ENCODE data around the gene MRC2. TPM values are rescaled to one million over a fixed set of nuclear protein-coding genes. Genes with fewer than 3 reads are reported as not detected.

The MRC2 gene
- total RNA-seq, 2 experiments from 2014 or later = 11.2 to 12.5 TPM

DNA sequence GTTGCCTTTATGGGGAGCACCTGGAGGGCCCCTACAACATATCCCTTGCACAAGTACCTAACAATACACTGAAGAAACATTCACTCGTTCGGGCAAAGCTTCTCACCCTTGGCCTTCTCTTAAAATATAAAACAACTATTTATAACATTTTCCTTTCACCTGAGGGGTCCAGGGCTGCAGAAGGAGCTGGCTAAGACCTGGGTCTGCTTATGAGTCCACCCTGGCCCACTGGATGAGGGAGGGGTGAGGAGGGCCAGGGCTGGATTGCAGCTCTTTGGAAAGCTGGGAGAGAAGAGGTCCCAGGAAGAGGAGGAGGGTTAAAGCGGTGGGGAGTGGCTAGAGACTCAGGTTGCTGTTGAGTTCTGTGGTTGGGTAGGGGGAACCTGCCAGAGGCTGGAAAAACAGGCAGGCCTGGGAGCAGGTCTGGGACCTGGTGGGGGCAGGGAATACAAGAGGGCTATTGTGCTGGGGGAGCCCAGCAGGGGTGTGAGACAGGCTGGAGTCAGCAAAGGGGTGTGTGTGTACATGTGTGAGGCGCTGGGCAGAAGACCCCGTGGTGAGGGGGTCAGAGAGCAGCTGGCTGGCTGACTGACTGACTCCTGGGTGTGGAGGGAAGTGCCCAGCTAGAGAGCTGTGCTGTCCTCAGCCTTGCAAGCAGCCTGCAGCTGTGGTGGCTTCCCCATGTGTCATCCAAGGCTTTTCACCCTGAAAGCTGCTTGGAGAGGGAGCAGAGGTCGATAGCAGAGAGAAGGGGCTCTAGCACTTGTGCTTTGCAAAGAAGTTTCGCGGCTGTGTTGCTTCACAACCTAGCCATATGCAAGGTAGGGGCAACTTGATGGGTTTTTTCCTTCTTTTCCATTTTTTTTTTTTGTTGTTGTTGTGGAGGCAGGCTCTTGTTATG is 10.2 kb upstream of the MRC2 start:
- Mint-ChIP-seq H3K9me3 (no peaks in the 10 kb centered on the region), H3K4me1 (ENCODE audit: low read depth) (peaks cover under 1% of the 10 kb centered on the region), H3K36me3 (peaks cover 8% of the 10 kb centered on the region), H3K4me3 (no peak overlapping the region), H3K27me3 (no peaks in the 10 kb centered on the region), H3K27ac (no peak overlapping the region)
- DNase-seq = no peak
- intact Hi-C loops (cut with micrococcal nuclease) = no loop called here
- ChIA-PET POLR2A (no interaction called here), CTCF (no interaction called here)

GRCh38 chr17:62617894-62618472 is 9.5 kb upstream of the MRC2 start:
- ChIA-PET CTCF (no interaction called here), POLR2A (no interaction called here)
- no peak for DNase-seq
- Mint-ChIP-seq H3K4me1 (ENCODE audit: low read depth) (no peaks in the 10 kb centered on the region), H3K4me3 (no peak overlapping the region), H3K36me3 (peaks cover 7% of the 10 kb centered on the region), H3K9me3 (no peaks in the 10 kb centered on the region), H3K27ac (no peak overlapping the region), H3K27me3 (no peaks in the 10 kb centered on the region)
- intact Hi-C loops (cut with micrococcal nuclease) = no loop called here

- CTCF ChIA-PET = interaction anchor here (1.1 kb wide), 1 partner anchor 10 kb away, joined by 3 read pairs; no protein-coding TSS in a partner anchor
- H3K4me1 Mint-ChIP-seq (ENCODE audit: low read depth) = no peaks in the 10 kb centered on the region
- H3K27me3 Mint-ChIP-seq = no peaks in the 10 kb centered on the region
- peaks cover 5% of the 10 kb centered on the region for H3K36me3 Mint-ChIP-seq
- no peak overlapping the region for H3K27ac Mint-ChIP-seq
- H3K9me3 Mint-ChIP-seq = no peaks in the 10 kb centered on the region
- POLR2A ChIA-PET = no interaction called here
- H3K4me3 Mint-ChIP-seq = no peak overlapping the region
- DNase-seq = no peak
- intact Hi-C loops (cut with micrococcal nuclease) = no loop called here
These were observed 8.6 kb upstream of the MRC2 start for GRCh38 chr17:62618647-62619416.

DNA sequence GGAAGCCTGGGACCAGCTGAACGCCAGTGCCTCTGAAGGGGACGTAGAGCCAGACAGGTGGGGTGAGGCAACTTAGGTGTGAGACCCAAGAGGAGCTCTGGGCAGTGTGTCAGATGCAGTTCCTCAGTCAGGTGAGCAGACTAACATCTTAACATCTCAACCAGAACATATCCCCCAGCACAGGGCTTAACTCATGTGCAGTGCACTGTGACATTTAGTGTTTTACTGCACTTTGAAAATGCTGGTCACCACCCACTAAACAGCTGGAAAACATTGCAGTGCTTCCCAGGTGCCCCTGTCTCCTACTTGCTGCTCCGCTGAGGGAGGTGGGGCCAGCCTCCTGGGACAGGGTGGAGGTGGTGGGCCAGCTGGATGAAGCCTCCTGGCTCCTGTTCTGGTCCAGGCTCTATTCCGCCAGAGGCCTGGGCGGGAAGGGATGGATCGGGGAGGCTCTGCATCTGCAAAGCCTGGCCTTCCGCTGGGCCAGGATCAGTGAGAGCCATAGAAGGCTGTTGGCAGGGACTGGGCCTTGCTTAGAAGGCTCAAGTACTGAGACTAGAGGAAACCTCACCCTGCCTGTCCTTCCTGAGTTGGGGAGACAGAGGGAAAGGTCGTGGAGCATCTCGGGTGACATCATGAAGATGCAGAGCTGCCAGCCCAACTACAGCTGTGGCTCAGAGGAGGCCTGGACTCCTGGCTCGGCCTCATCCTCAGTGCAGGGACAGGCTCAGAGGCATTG is 7.9 kb upstream of the MRC2 start:
- CTCF ChIA-PET = interaction anchor here (1.1 kb wide), 1 partner anchor 9 kb away, joined by 3 read pairs; no protein-coding TSS in a partner anchor
- intact Hi-C loops (cut with micrococcal nuclease) = no loop called here

GRCh38 chr17:62621223-62621622 is 6.2 kb upstream of the MRC2 start:
- Mint-ChIP-seq H3K9me3 (no peaks in the 10 kb centered on the region), H3K27me3 (peaks cover 2% of the 10 kb centered on the region), H3K4me3 (no peak overlapping the region), H3K27ac (no peak overlapping the region), H3K36me3 (peaks cover 1% of the 10 kb centered on the region), H3K4me1 (ENCODE audit: low read depth) (no peaks in the 10 kb centered on the region)
- DNase-seq = no peak
- intact Hi-C loops (cut with micrococcal nuclease) = no loop called here
- ChIA-PET CTCF (no interaction called here), POLR2A (no interaction called here)

More for the DNA sequence above, 7.9 kb upstream of the MRC2 start:
- Mint-ChIP-seq H3K36me3 (peaks cover 1% of the 10 kb centered on the region), H3K27ac (no peak overlapping the region), H3K4me3 (no peak overlapping the region), H3K27me3 (no peaks in the 10 kb centered on the region), H3K4me1 (ENCODE audit: low read depth) (no peaks in the 10 kb centered on the region), H3K9me3 (no peaks in the 10 kb centered on the region)
- DNase-seq = no peak
- POLR2A ChIA-PET = interaction anchor here (0.6 kb wide), 1 partner anchor 1191 kb away, joined by 3 read pairs; no protein-coding TSS in a partner anchor

GRCh38 chr17:62625184-62625869 is 2.1 kb upstream of the MRC2 start:
- CTCF ChIA-PET = no interaction called here
- intact Hi-C loops (cut with micrococcal nuclease) = no loop called here

DNA sequence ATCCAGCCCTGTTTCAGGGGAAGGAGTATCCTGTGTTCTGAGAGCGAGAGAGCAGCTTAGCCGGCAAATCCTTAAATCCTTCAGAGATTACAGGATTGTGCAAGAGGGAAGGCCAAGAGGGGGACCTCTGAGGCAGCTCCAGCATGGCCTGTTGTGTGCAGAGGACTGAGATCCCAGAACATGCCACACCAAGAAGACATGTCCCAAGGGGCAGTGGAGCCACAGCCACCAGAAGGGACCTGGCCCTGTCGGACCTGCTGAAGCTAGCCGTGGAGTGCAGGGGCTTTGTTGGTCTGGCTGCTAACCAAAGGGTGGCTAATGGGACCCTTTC is 1.6 kb upstream of the MRC2 start:
- intact Hi-C loops (cut with micrococcal nuclease) = no loop called here
- Mint-ChIP-seq H3K27ac (no peak overlapping the region), H3K9me3 (no peaks in the 10 kb centered on the region), H3K4me1 (ENCODE audit: low read depth) (peaks cover 15% of the 10 kb centered on the region), H3K27me3 (peaks cover 13% of the 10 kb centered on the region), H3K4me3 (no peak overlapping the region), H3K36me3 (peaks cover 4% of the 10 kb centered on the region)
- ChIA-PET CTCF (no interaction called here), POLR2A (no interaction called here)
- no peak for DNase-seq

More at GRCh38 chr17:62625184-62625869, 2.1 kb upstream of the MRC2 start:
- H3K27ac Mint-ChIP-seq = no peak overlapping the region
- H3K4me3 Mint-ChIP-seq = no peak overlapping the region
- POLR2A ChIA-PET = no interaction called here
- peaks cover 4% of the 10 kb centered on the region for H3K36me3 Mint-ChIP-seq
- H3K27me3 Mint-ChIP-seq = peaks cover 13% of the 10 kb centered on the region
- no peak for DNase-seq
- H3K9me3 Mint-ChIP-seq = no peaks in the 10 kb centered on the region
- peaks cover 15% of the 10 kb centered on the region for H3K4me1 Mint-ChIP-seq (ENCODE audit: low read depth)

DNA sequence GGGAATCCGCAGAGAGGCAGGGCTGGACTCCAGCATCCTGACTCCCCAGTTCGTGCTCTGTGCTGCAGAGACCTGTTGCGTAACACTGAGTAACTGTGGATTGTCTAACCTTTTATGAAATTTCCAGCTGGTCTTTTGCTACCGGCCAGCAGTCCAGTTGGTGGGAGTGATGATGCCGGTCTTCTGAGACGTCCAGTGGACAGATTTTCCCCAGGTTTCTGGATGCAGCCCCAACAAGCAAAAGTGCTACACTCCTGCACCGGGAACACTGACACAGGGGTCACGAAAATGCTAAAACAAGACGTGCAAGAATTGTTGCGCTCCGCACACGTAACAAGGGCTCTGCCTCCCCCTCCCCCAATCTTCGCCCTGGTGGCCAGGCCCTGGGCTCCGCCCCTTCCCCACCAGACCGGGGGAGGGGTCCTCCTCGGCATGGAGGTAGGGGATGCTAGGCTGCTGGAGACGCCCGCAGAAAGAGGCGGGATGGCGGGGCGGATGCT is 701 bp upstream of the MRC2 start:
- CTCF ChIA-PET = no interaction called here
- H3K4me1 Mint-ChIP-seq (ENCODE audit: low read depth) = peaks cover 15% of the 10 kb centered on the region
- POLR2A ChIA-PET = no interaction called here

DNA sequence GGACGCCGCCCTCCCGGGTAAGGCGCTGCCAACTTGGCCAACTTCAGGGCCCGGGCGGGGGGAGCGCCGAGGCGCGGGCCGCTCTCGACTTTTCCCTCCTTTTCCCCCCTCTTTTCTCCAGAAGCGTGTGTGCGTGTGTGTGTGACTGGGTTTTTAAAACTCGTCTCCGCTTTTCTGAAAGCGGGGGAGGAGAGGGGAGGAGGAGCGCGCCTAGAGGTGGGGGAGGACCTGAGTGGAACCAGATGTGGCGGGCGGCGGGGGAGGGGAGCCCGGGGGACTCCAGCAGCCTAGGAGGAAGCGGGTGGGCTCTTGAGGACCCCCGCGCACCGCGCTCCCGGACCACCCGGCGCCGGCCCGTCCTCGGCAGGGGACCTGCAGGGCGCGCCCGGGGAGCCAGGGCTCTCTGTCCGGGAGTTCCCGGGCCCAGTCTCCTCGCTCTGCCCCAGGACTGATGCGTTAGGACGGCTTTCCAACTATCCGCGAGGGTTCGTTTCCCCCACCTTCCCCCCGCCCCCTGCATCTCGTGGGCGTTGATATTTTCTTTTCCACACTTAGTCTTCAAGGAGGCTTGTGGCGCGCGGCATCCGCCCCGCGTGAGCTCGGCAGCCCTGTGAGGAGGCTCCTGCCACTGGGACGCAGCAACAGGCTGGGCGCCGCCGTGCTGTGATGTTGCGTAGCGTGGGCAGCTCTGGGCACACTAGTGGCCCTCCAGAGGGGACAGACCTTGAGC is 599 bp downstream of the MRC2 start:
- Mint-ChIP-seq H3K4me1 (ENCODE audit: low read depth) (peaks cover 15% of the 10 kb centered on the region), H3K9me3 (no peaks in the 10 kb centered on the region), H3K36me3 (peaks cover 3% of the 10 kb centered on the region), H3K4me3 (peak overlapping the region; percentile 78), H3K27me3 (peaks cover 13% of the 10 kb centered on the region), H3K27ac (peak overlapping the region; percentile 74)
- DNase-seq = peak; percentile 58
- CTCF ChIA-PET = interaction anchor here (1.1 kb wide), 2 partner anchors 9 to 44 kb away, joined by 3 to 5 read pairs; no protein-coding TSS in a partner anchor
- intact Hi-C loops (cut with micrococcal nuclease) = loop anchor here (2.0 kb wide), 1 partner anchor 25 kb away; no protein-coding TSS in a partner anchor
- POLR2A ChIA-PET = interaction anchor here (1.1 kb wide), 1 partner anchor 25 kb away, joined by 3 read pairs; no protein-coding TSS in a partner anchor

More for the DNA sequence above, 701 bp upstream of the MRC2 start:
- no peak for DNase-seq
- Mint-ChIP-seq H3K4me3 (peak overlapping the region; percentile 75), H3K9me3 (no peaks in the 10 kb centered on the region), H3K27me3 (peaks cover 13% of the 10 kb centered on the region), H3K27ac (no peak overlapping the region), H3K36me3 (peaks cover 4% of the 10 kb centered on the region)
- intact Hi-C loops (cut with micrococcal nuclease) = no loop called here

GRCh38 chr17:62628831-62629555 is 1.5 kb downstream of the MRC2 start:
- Mint-ChIP-seq H3K9me3 (no peaks in the 10 kb centered on the region), H3K27me3 (peaks cover 15% of the 10 kb centered on the region), H3K27ac (no peak overlapping the region), H3K4me1 (ENCODE audit: low read depth) (peaks cover 15% of the 10 kb centered on the region), H3K36me3 (peaks cover 3% of the 10 kb centered on the region), H3K4me3 (peak overlapping the region; percentile 78)
- CTCF ChIA-PET = interaction anchor here (1.1 kb wide), 2 partner anchors 10 to 43 kb away, joined by 3 to 5 read pairs; no protein-coding TSS in a partner anchor
- intact Hi-C loops (cut with micrococcal nuclease) = loop anchor here (2.0 kb wide), 1 partner anchor 24 kb away; no protein-coding TSS in a partner anchor
- POLR2A ChIA-PET = interaction anchor here (1.1 kb wide), 1 partner anchor 24 kb away, joined by 3 read pairs; no protein-coding TSS in a partner anchor
- DNase-seq = no peak
